DMS 273 treated with DMSO at 0.1 percent for 48 hours (cell line): ENCODE measurements around the gene PDYN.

ENCODE experiments used
- DNase-seq: peaks from one replicate; lab custom pipeline; 2025; lab: John Stamatoyannopoulos, UW

The PDYN gene

DNA sequence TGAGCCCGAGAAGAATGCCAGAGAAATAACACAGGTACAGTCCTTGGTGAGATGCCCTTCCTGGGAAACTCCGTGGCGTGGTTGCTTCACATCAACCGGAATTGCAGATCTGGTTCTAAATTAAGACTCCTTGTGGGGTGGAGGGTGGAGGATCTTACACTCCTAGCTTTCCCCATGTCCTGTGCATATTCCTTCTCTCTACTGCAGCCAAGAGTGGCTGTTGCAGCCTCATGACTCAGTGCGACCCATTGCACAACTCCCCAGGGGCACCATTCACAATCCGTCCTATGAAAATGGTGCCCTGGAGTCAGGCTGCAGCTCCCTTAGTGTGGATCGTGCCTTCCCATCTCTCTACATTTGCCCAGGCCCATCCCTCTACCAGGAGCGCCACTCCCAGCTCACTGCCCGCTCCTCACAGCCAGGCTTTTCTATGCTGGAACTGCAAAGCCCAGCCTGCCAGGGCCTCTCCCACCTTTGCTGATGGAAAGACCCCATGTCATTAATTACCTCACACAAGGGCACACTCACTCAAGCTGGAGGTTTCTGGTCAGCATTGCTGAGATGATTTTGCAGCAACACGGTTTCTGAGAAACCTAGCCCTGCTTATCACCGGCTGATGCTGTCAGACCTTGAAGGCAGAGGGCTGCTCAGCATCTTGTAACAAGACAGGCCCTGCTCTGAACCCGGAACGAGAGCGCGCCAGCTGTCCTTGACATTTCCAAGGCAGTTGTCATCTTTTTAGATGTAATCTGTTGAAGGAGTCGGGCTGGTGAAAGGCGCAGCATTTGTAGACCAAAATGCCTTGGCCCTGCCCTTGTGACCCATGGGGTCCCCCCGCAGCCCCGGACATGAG, 58.9 kb downstream of the PDYN start:
- DNase-seq: no peak

DNA sequence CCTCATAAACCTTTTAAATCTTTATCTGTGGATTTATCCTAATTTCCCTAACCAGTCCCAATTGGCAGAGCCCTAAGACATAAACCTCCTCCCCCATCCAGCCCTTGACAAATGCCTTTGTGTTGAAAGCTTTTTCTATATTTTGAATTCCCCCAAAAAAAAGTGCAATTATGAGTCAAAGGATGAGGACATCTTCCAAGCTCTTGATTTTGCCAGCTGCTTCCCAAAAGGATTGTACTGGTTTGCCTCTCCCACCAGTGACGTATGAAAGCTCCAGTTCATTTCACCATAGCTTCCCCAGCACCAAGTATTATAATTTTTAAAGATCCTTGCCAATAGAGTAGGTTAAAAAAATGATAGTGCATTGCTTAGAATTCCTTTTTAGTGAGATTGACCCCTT, 59.7 kb downstream of the PDYN start:
- no peak for DNase-seq

DNA sequence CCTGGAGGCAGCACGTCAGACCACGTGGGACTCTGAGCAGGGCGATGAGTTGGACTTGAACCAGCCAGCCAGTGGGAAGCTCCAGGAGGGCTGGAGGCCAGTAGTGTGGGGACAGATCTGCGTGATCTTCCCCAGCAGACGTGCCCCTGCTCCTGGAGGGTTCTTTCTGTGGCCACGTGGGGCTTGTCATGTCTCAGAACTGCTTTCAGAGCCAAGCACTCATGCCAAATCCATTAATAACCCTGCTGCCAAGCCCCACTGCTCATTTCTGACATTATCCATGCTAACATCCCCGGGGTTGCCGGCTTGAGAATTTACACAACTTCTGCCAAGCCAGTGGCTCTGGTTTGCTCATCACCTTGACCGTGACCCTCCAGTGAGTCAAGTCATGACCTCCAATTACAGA, 60.4 kb downstream of the PDYN start:
- no peak for DNase-seq

DNA sequence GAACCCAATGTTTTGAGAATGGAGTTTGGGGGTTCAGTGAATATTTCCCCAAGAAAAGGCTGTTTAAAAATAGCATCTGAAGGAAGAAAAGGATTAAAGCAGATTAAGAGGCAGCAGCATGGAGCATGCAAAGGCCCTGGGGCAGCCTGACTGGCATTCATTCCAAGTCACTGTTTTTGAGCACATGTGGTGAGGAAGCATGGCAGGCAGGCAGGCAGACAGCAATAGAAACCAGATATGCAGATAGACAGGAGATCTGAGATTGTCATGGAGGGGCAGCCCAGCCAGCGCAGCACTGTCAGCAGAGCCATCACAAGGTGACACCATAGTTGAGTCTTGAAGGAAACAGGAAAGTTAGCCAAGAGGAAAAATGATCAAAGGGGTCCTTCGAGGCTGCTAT, 60.9 kb downstream of the PDYN start:
- DNase-seq: no peak

DNA sequence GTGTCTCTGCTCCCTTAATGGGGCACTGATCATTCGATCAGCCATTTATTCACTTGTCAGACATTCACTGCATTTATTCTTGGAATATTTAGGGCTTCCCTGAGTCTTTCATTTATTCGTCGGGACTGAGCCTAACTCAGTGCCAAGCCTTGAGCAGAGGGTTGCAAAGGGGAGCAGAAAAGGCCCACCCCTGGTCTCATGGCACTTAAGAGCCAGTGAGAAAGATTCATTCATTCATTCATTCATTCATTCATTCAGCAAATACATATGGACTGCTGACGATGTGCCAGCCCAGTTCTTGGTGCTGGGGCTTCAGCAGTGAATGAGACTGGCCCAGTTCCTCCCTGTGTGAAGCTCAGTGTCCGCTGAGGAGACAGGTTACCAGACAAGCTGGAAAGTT, 62.0 kb downstream of the PDYN start:
- no peak for DNase-seq

DNA sequence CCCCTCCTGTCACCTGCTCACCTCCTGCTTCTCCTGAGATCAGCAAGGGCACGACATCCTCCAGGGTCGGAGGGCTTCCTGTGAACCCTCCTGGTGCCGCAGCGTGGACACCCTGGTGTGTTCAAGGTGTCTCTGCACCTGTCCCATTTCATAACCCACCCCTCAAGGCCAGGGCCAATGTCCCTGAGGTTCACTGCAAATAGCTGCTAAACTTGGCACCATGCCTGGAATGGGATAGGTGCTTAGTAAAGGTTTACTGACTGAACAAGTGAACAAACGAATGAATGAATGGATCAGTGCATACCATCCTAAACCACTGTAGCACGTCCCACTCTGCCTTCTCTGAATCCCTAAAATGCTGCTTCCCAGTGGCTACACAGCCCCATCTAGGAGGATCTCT, 63.7 kb downstream of the PDYN start:
- no peak for DNase-seq

DNA sequence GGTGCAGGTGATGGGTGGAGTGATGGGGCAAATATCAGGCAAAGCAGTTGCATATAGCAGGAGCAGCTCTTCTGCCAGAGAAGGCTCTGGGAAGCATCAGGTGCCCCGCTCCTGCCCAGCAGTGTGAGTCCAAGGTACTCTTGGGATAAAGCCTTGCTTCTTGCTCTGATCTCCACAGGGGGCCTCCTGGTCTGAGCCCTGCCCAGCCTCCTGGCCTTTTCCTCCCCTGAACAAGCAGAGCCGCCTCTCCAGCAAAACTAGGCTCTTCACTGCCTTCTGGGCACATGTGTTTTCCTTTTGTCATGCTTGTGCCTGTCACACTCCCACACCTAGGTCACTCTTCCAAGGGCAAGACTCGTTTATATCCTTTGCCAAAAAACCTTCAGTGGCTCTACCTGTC, 64.4 kb downstream of the PDYN start:
- no peak for DNase-seq

DNA sequence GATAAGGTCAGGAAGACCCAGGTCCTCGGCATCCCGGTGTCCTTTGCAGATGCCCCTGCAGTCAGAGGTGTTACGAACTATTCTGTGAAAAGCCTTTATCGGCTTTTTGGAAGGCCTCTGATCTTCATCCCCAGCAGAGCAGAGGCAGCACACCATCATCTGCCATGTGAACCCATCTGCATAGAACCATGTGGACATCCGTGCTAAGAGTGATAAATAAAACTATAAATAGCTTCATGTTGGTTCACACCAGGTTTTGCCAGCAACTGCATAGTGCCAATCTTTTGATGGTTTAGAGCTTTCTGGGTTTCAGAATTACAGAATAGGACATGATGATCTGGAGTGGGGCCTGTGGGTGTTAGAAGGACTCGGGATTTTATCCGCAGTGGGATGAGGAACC, 65.1 kb downstream of the PDYN start:
- DNase-seq: no peak
